Measurements from ENCODE around the gene ZKSCAN7. TPM values are rescaled to one million over a fixed set of nuclear protein-coding genes. Genes with fewer than 3 reads are reported as not detected.

The ZKSCAN7 gene
- total and polyA plus RNA-seq, 2 experiments from 2014 or later: 4.7 to 17.8 TPM

DNA sequence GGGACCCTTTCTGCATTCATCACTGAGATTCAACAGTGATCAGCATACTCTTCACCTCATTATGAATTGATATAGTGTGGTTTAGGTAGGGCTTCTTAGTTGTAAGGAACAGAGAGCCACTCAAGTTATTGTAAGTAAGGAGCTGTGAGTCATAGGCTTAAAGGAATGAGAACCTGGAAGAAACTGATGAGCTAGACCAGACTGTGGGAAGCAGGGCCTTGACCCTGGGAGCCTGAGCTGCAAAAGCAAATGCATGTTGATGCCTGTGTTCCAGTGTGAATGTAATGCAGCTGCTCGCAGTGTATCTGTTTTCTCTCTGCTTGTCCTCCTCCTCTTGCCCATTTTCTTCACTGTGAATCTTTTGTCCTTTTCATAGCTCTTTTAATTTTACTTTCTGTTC, 13.6 kb downstream of the ZKSCAN7 start:
- DNase-seq (ENCODE audit: low spot score): no peak
- H3K9me3 Mint-ChIP-seq: peaks cover 13% of the 10 kb centered on the region
- ATAC-seq: no peak
- no peak overlapping the region for H3K4me3 Mint-ChIP-seq
- peaks cover 89% of the 10 kb centered on the region for H3K36me3 Mint-ChIP-seq (ENCODE audit: low read depth)
- H3K27me3 ChIP-seq (ENCODE audit: insufficient read depth): no peaks in the 10 kb centered on the region
- H3K4me1 ChIP-seq (ENCODE audit: insufficient read depth): no peaks in the 10 kb centered on the region
- H3K4me2 ChIP-seq: no peak overlapping the region
- no peak for TF ChIP-seq EZH2phosphoT487 (IDR thresholded peaks at IDR 0.05; ENCODE audit: unreplicated experiment)
- no peak for TF ChIP-seq POLR2AphosphoS5 (IDR thresholded peaks at IDR 0.05; ENCODE audit: low read depth)
- no peak for TF ChIP-seq JUNB (IDR thresholded peaks at IDR 0.05; ENCODE audit: unreplicated experiment)
- TF ChIP-seq, protein P1, sequence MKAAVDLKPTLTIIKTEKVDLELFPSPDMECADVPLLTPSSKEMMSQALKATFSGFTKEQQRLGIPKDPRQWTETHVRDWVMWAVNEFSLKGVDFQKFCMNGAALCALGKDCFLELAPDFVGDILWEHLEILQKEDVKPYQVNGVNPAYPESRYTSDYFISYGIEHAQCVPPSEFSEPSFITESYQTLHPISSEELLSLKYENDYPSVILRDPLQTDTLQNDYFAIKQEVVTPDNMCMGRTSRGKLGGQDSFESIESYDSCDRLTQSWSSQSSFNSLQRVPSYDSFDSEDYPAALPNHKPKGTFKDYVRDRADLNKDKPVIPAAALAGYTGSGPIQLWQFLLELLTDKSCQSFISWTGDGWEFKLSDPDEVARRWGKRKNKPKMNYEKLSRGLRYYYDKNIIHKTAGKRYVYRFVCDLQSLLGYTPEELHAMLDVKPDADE (IDR thresholded peaks at IDR 0.05): no peak
- TF ChIP-seq, protein P2, sequence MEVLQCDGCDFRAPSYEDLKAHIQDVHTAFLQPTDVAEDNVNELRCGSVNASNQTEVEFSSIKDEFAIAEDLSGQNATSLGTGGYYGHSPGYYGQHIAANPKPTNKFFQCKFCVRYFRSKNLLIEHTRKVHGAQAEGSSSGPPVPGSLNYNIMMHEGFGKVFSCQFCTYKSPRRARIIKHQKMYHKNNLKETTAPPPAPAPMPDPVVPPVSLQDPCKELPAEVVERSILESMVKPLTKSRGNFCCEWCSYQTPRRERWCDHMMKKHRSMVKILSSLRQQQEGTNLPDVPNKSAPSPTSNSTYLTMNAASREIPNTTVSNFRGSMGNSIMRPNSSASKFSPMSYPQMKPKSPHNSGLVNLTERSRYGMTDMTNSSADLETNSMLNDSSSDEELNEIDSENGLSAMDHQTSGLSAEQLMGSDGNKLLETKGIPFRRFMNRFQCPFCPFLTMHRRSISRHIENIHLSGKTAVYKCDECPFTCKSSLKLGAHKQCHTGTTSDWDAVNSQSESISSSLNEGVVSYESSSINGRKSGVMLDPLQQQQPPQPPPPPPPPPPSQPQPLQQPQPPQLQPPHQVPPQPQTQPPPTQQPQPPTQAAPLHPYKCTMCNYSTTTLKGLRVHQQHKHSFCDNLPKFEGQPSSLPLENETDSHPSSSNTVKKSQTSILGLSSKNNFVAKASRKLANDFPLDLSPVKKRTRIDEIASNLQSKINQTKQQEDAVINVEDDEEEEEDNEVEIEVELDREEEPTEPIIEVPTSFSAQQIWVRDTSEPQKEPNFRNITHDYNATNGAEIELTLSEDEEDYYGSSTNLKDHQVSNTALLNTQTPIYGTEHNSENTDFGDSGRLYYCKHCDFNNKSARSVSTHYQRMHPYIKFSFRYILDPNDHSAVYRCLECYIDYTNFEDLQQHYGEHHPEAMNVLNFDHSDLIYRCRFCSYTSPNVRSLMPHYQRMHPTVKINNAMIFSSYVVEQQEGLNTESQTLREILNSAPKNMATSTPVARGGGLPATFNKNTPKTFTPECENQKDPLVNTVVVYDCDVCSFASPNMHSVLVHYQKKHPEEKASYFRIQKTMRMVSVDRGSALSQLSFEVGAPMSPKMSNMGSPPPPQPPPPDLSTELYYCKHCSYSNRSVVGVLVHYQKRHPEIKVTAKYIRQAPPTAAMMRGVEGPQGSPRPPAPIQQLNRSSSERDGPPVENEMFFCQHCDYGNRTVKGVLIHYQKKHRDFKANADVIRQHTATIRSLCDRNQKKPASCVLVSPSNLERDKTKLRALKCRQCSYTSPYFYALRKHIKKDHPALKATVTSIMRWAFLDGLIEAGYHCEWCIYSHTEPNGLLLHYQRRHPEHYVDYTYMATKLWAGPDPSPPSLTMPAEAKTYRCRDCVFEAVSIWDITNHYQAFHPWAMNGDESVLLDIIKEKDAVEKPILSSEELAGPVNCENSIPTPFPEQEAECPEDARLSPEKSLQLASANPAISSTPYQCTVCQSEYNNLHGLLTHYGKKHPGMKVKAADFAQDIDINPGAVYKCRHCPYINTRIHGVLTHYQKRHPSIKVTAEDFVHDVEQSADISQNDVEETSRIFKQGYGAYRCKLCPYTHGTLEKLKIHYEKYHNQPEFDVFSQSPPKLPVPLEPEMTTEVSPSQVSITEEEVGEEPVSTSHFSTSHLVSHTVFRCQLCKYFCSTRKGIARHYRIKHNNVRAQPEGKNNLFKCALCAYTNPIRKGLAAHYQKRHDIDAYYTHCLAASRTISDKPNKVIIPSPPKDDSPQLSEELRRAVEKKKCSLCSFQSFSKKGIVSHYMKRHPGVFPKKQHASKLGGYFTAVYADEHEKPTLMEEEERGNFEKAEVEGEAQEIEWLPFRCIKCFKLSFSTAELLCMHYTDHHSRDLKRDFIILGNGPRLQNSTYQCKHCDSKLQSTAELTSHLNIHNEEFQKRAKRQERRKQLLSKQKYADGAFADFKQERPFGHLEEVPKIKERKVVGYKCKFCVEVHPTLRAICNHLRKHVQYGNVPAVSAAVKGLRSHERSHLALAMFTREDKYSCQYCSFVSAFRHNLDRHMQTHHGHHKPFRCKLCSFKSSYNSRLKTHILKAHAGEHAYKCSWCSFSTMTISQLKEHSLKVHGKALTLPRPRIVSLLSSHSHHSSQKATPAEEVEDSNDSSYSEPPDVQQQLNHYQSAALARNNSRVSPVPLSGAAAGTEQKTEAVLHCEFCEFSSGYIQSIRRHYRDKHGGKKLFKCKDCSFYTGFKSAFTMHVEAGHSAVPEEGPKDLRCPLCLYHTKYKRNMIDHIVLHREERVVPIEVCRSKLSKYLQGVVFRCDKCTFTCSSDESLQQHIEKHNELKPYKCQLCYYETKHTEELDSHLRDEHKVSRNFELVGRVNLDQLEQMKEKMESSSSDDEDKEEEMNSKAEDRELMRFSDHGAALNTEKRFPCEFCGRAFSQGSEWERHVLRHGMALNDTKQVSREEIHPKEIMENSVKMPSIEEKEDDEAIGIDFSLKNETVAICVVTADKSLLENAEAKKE (CRISPR knock-in tag; IDR thresholded peaks at IDR 0.05): no peak
- TF ChIP-seq ZNF331 (CRISPR knock-in tag; IDR thresholded peaks at IDR 0.05; ENCODE audit: low read depth): no peak
- TF ChIP-seq STAT1 (IDR thresholded peaks at IDR 0.05; ENCODE audit: unreplicated experiment): no peak
- TF ChIP-seq NANOG (IDR thresholded peaks at IDR 0.05; ENCODE audit: borderline replicate concordance): no peak
- TF ChIP-seq, protein P3, sequence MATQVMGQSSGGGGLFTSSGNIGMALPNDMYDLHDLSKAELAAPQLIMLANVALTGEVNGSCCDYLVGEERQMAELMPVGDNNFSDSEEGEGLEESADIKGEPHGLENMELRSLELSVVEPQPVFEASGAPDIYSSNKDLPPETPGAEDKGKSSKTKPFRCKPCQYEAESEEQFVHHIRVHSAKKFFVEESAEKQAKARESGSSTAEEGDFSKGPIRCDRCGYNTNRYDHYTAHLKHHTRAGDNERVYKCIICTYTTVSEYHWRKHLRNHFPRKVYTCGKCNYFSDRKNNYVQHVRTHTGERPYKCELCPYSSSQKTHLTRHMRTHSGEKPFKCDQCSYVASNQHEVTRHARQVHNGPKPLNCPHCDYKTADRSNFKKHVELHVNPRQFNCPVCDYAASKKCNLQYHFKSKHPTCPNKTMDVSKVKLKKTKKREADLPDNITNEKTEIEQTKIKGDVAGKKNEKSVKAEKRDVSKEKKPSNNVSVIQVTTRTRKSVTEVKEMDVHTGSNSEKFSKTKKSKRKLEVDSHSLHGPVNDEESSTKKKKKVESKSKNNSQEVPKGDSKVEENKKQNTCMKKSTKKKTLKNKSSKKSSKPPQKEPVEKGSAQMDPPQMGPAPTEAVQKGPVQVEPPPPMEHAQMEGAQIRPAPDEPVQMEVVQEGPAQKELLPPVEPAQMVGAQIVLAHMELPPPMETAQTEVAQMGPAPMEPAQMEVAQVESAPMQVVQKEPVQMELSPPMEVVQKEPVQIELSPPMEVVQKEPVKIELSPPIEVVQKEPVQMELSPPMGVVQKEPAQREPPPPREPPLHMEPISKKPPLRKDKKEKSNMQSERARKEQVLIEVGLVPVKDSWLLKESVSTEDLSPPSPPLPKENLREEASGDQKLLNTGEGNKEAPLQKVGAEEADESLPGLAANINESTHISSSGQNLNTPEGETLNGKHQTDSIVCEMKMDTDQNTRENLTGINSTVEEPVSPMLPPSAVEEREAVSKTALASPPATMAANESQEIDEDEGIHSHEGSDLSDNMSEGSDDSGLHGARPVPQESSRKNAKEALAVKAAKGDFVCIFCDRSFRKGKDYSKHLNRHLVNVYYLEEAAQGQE (IDR thresholded peaks at IDR 0.05; ENCODE audit: unreplicated experiment): no peak
- TF ChIP-seq CREB1 (CRISPR knock-in tag; IDR thresholded peaks at IDR 0.05; ENCODE audit: low read depth): no peak
- H3K79me2 ChIP-seq (replicated peaks; ENCODE audit: insufficient read depth): peaks cover 6% of the 10 kb centered on the region; the same call in 1 of the 2 replicates
- H2AFZ ChIP-seq: no peak overlapping the region
- no peaks in the 10 kb centered on the region for H3K4me1 Mint-ChIP-seq
- no peaks in the 10 kb centered on the region for H3F3A ChIP-seq (replicated peaks; ENCODE audit: low read depth)
- no peak overlapping the region for H3K4me3 ChIP-seq
- peaks cover 50% of the 10 kb centered on the region for H3K36me3 ChIP-seq (ENCODE audit: insufficient read depth)
- peaks cover 8% of the 10 kb centered on the region for H3K27me3 Mint-ChIP-seq (ENCODE audit: insufficient read depth, low read depth, poor library complexity)
- no peak overlapping the region for H3K27ac Mint-ChIP-seq
- peaks cover 4% of the 10 kb centered on the region; the same call in 1 of the 2 replicates for H4K20me1 ChIP-seq (replicated peaks; ENCODE audit: insufficient read depth)
- H3K27ac ChIP-seq (ENCODE audit: low read depth): no peak overlapping the region
- H3K9me2 ChIP-seq (ENCODE audit: insufficient read depth): no peaks in the 10 kb centered on the region
